ENCODE measurements around the gene MACF1. TPM values are rescaled to one million over a fixed set of nuclear protein-coding genes. Genes with fewer than 3 reads are reported as not detected.

Gene MACF1
- total RNA-seq, 1 experiment from 2014 or later, result 104 TPM

- Histone ChIP-seq H3K27me3 (replicated peaks; ENCODE audit: control insufficient read depth, insufficient read depth, low read length) (no peaks in the 10 kb centered on the region), H3K4me1 (no peaks in the 10 kb centered on the region), H3K9me3 (no peaks in the 10 kb centered on the region), H3K36me3 (ENCODE audit: control insufficient read depth, insufficient read depth, low read length) (no peaks in the 10 kb centered on the region), H3K4me3 (ENCODE audit: low read depth, low read length) (no peak overlapping the region)
- H3K27ac Mint-ChIP-seq (ENCODE audit: unreplicated experiment), result no peak overlapping the region
- H3K4me3 Mint-ChIP-seq (ENCODE audit: unreplicated experiment), result no peak overlapping the region
- no TSS peak for BruUV-seq (replicated peaks)
- H3K36me3 Mint-ChIP-seq (ENCODE audit: insufficient read depth, unreplicated experiment), result peaks cover 42% of the 10 kb centered on the region
- no peak for DNase-seq
- TF ChIP-seq CTCF (IDR thresholded peaks at IDR 0.05; ENCODE audit: insufficient read depth in 1 of 2, low read depth in 1 of 2, low read length in 1 of 2, severe bottlenecking in 1 of 2, unreplicated experiment in 1 of 2), result no peak
- intact Hi-C loops (cut with micrococcal nuclease; ENCODE audit: unreplicated experiment), result no loop called here
- H3K9me3 Mint-ChIP-seq (ENCODE audit: unreplicated experiment), result no peaks in the 10 kb centered on the region
- ChIA-PET CTCF (no interaction called here), POLR2A (no interaction called here)
- H3K4me1 Mint-ChIP-seq (ENCODE audit: low read depth, unreplicated experiment), result no peaks in the 10 kb centered on the region
- H3K27me3 Mint-ChIP-seq (ENCODE audit: insufficient read depth, unreplicated experiment), result no peaks in the 10 kb centered on the region
These were observed 276.8 kb downstream of the MACF1 start for GRCh38 chr1:39481289-39481688.

GRCh38 chr1:39483276-39483675, 278.8 kb downstream of the MACF1 start:
- Mint-ChIP-seq H3K27me3 (ENCODE audit: insufficient read depth, unreplicated experiment) (no peaks in the 10 kb centered on the region), H3K36me3 (ENCODE audit: insufficient read depth, unreplicated experiment) (peaks cover 41% of the 10 kb centered on the region), H3K4me3 (ENCODE audit: unreplicated experiment) (no peak overlapping the region), H3K4me1 (ENCODE audit: low read depth, unreplicated experiment) (no peaks in the 10 kb centered on the region), H3K9me3 (ENCODE audit: unreplicated experiment) (no peaks in the 10 kb centered on the region), H3K27ac (ENCODE audit: unreplicated experiment) (no peak overlapping the region)
- DNase-seq, result no peak
- Histone ChIP-seq H3K36me3 (ENCODE audit: control insufficient read depth, insufficient read depth, low read length) (no peaks in the 10 kb centered on the region), H3K4me3 (ENCODE audit: low read depth, low read length) (no peak overlapping the region), H3K27me3 (replicated peaks; ENCODE audit: control insufficient read depth, insufficient read depth, low read length) (no peaks in the 10 kb centered on the region), H3K4me1 (no peaks in the 10 kb centered on the region), H3K9me3 (no peaks in the 10 kb centered on the region)
- ChIA-PET POLR2A (no interaction called here), CTCF (no interaction called here)
- no TSS peak for BruUV-seq (replicated peaks)
- no peak for TF ChIP-seq CTCF (IDR thresholded peaks at IDR 0.05; ENCODE audit: insufficient read depth in 1 of 2, low read depth in 1 of 2, low read length in 1 of 2, severe bottlenecking in 1 of 2, unreplicated experiment in 1 of 2)
- intact Hi-C loops (cut with micrococcal nuclease; ENCODE audit: unreplicated experiment), result no loop called here

- no peak overlapping the region for H3K27ac Mint-ChIP-seq (ENCODE audit: unreplicated experiment)
- intact Hi-C loops (cut with micrococcal nuclease; ENCODE audit: unreplicated experiment), result no loop called here
- ChIA-PET POLR2A (no interaction called here), CTCF (no interaction called here)
- no peaks in the 10 kb centered on the region for H3K4me1 ChIP-seq
- no peak for DNase-seq
- no peaks in the 10 kb centered on the region for H3K4me1 Mint-ChIP-seq (ENCODE audit: low read depth, unreplicated experiment)
- H3K36me3 Mint-ChIP-seq (ENCODE audit: insufficient read depth, unreplicated experiment), result peaks cover 47% of the 10 kb centered on the region
- H3K9me3 ChIP-seq, result no peaks in the 10 kb centered on the region
- no peak overlapping the region for H3K4me3 ChIP-seq (ENCODE audit: low read depth, low read length)
- H3K27me3 Mint-ChIP-seq (ENCODE audit: insufficient read depth, unreplicated experiment), result no peaks in the 10 kb centered on the region
- H3K9me3 Mint-ChIP-seq (ENCODE audit: unreplicated experiment), result no peaks in the 10 kb centered on the region
- H3K4me3 Mint-ChIP-seq (ENCODE audit: unreplicated experiment), result no peak overlapping the region
- no peak for TF ChIP-seq CTCF (IDR thresholded peaks at IDR 0.05; ENCODE audit: insufficient read depth in 1 of 2, low read depth in 1 of 2, low read length in 1 of 2, severe bottlenecking in 1 of 2, unreplicated experiment in 1 of 2)
- no peaks in the 10 kb centered on the region for H3K27me3 ChIP-seq (replicated peaks; ENCODE audit: control insufficient read depth, insufficient read depth, low read length)
- BruUV-seq (replicated peaks), result no TSS peak
- no peaks in the 10 kb centered on the region for H3K36me3 ChIP-seq (ENCODE audit: control insufficient read depth, insufficient read depth, low read length)
These were observed 280.1 kb downstream of the MACF1 start for GRCh38 chr1:39484564-39484963.

Data from Caco-2 (cell line).